Ishikawa (cell line): ENCODE data around the gene PRKAR2A.

Source experiments
- CEBPB ChIP-seq: IDR thresholded peaks from 2 replicates; pipeline ENCODE4 v1.6.1; 2012
- CREB1 ChIP-seq: IDR thresholded peaks from 2 replicates; pipeline ENCODE4 v1.6.1; 2012; ENCODE audit warnings: low read depth
- EP300 ChIP-seq: IDR thresholded peaks from 2 replicates; pipeline ENCODE4 v1.6.1; 2012; ENCODE audit warnings: borderline replicate concordance
- NFIC ChIP-seq: IDR thresholded peaks from 2 replicates; pipeline ENCODE4 v1.6.1; 2012
- TAF1 ChIP-seq: IDR thresholded peaks from 2 replicates; pipeline ENCODE4 v1.6.1; 2012; ENCODE audit warnings: low read depth, mild to moderate bottlenecking
- TCF12 ChIP-seq: IDR thresholded peaks from 2 replicates; pipeline ENCODE4 v1.6.1; 2012; ENCODE audit warnings: low read depth
- TEAD4 ChIP-seq: IDR thresholded peaks from 2 replicates; pipeline ENCODE4 v1.6.1; 2012
- YY1 ChIP-seq: IDR thresholded peaks from 2 replicates; pipeline ENCODE4 v1.6.1; 2012; ENCODE audit warnings: low read depth
- ZBTB7A ChIP-seq: IDR thresholded peaks from 2 replicates; pipeline ENCODE4 v1.6.1; 2012; ENCODE audit warnings: low read depth
- TF ChIP-seq, protein P1 (sequence below): IDR thresholded peaks from 2 replicates; pipeline ENCODE4 v1.6.1; 2012; ENCODE audit warnings: low read depth, mild to moderate bottlenecking
- TF ChIP-seq, protein P2 (sequence below): IDR thresholded peaks from 2 replicates; pipeline ENCODE4 v1.6.1; 2012

DNA sequence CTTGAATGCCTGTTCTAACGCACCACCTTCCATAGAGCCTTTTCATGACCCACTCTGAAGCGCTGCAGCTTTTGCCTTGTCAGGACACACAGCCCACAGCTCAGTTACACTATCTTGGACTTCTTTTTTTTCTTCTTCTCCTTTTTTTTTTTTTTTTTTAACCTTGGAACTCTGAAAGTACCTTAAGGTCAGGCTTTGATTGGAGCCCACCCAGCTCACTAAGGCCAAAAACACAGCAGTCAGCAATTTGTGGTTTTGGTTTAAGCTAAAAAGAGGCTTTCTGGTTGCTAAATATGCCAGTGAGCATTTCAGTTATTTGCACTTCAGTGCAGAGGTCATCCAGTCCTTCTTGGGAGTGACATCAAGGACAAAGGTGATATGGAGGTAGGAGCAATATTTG lies 49.3 kb upstream of the PRKAR2A start:
- TF ChIP-seq EP300 (no peak), TCF12 (no peak), CREB1 (no peak), CEBPB (no peak), NFIC (no peak), TAF1 (no peak), YY1 (no peak), TEAD4 (no peak), ZBTB7A (no peak)
- TF ChIP-seq, protein P1, sequence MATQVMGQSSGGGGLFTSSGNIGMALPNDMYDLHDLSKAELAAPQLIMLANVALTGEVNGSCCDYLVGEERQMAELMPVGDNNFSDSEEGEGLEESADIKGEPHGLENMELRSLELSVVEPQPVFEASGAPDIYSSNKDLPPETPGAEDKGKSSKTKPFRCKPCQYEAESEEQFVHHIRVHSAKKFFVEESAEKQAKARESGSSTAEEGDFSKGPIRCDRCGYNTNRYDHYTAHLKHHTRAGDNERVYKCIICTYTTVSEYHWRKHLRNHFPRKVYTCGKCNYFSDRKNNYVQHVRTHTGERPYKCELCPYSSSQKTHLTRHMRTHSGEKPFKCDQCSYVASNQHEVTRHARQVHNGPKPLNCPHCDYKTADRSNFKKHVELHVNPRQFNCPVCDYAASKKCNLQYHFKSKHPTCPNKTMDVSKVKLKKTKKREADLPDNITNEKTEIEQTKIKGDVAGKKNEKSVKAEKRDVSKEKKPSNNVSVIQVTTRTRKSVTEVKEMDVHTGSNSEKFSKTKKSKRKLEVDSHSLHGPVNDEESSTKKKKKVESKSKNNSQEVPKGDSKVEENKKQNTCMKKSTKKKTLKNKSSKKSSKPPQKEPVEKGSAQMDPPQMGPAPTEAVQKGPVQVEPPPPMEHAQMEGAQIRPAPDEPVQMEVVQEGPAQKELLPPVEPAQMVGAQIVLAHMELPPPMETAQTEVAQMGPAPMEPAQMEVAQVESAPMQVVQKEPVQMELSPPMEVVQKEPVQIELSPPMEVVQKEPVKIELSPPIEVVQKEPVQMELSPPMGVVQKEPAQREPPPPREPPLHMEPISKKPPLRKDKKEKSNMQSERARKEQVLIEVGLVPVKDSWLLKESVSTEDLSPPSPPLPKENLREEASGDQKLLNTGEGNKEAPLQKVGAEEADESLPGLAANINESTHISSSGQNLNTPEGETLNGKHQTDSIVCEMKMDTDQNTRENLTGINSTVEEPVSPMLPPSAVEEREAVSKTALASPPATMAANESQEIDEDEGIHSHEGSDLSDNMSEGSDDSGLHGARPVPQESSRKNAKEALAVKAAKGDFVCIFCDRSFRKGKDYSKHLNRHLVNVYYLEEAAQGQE, result no peak
- TF ChIP-seq, protein P2, sequence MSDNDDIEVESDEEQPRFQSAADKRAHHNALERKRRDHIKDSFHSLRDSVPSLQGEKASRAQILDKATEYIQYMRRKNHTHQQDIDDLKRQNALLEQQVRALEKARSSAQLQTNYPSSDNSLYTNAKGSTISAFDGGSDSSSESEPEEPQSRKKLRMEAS, result no peak
